HG03354 (cell line): ENCODE data around the gene FAM83E.
"Not testable (repeated sequence)": the region's sequence is repeated elsewhere in the genome, so short reads cannot be mapped to it uniquely, and the experiment has no call there.

Source experiments
- ATAC-seq: cut with Tn5 transposase; IDR thresholded peaks from one replicate; pipeline ENCODE4 v1.9.1; 2021; ENCODE audit warnings: mild to moderate bottlenecking; ENCODE audit not compliant: unreplicated experiment, poor library complexity, severe bottlenecking

The FAM83E gene

DNA sequence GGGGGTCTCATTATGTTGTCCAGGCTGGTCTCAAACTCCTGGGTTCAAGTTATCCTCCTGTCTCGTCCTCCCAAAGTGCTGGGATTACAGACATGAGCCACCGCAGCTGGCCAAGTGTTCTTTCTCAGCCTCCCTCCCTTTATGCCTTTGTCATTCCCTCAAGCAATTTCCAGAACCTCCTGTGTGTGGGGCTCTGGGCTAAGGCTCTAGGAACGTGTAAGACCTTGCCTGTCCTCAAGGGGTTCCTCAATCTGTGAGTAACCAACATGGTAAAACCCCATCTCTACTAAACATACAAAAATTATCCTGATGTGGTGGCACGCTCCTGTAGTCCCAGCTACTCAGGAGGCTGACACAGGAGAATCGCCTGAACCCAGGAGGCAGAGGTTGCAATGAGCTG, 23.9 kb downstream of the FAM83E start:
- no peak for ATAC-seq

DNA sequence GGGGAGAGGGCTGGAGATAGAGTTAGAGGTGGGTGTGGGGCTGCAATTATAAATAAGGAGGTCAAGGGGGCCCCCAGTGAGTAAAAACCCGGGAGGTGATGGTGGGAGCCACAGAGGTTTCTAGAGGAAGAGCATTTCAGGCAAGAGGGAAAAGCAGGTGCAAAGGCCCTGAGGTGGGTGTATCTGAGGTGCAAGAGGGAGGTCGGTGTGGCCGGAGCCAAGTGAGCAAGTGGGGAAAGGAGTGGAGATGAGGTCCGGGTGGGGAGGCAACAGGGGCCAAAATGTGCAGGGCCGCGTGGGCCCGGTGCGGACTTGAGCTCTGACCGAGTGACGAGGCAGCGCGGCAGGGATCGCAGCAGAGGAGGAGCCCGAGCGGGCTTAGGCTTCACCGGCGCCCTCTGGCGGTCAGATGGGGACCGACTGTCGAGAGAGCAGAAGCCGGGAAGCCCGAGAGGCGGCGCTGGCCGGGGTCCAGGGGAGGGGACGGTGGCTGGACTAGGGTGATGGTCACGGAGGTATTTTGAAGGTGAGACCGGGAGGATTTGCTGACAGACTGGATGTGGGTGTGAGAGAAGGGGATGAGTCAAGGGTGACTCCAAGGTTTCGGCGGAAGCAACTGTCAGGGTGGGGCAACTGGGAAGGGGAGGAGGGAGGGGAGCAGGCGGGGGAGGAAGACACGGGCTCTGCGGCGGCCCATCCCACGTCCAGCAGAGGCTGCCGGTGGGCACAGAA, 26.0 kb downstream of the FAM83E start:
- ATAC-seq: no peak

DNA sequence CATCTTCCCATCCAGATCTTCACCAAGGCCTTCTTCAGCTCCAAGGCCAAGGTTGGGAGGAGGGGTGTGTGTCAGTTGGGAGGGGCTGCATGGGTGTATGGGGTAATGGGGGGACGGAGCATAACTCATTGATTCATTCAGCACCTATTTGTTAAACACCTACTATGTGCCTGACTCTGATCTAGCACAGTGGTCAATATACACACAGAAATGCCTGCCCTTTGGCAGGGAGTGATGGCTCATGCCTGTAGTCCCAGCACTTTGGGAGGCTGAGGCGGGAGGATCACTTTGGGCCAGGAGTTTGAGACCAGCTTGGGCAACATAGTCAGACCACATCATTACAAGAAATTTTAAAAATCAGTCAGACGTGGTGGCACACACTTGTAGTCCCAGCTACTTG, 27.5 kb downstream of the FAM83E start:
- no peak for ATAC-seq

DNA sequence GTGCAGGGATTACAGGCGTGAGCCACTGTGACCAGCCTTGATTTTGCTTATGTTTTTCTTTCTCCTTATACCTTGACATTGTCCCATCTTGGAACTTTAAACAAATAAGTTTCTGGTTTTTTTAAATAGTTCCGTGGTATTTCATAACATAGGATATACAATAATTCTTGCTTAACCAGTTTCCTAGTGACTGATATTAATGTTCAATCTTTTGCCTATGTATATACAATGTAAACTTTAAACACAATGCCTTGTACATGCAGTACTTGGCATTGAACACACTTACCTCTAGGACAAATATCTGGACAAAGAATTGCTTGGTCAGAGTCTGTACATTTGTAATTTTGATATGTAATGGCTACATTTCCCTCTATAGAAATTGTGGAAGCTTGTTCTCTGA, 32.7 kb downstream of the FAM83E start:
- ATAC-seq: no peak

DNA sequence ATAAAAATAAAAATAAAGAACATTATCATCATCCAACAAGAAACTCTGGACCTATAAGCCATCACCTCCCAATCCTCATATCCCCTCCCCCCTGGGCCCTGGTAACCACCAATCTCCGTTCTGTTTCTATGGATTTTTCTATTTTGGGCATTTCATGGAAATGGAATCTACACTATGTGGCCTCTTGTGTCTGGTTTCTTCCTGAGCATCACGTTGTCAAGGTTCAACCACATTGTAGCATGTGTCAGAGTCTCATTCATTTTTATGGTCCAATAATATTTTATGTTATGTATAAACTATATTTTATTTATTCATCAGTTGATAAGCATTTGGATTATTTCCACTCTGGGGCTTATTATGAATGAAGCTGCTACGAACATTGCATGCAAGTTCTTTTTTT, 36.0 kb downstream of the FAM83E start:
- ATAC-seq: no peak

DNA sequence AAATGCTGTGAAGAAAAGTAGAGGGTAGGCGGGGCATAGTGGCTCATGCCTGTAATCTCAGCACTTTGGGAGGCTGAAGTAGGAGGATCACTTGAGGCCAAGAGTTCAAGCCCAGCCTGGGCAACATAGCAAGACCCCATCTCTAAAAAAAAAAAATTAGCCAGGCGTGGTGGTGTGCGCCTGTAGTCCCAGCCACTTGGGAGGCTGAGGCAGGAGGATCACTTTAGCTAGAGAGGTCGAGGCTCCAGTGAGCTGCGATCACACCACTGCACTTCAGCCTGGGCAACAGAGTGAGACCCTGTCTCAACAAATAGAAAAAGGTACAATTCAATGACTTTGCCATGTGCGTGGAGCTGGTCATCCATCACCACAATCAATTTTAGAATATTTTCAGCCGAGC, 37.0 kb downstream of the FAM83E start:
- not testable (repeated sequence) for ATAC-seq

DNA sequence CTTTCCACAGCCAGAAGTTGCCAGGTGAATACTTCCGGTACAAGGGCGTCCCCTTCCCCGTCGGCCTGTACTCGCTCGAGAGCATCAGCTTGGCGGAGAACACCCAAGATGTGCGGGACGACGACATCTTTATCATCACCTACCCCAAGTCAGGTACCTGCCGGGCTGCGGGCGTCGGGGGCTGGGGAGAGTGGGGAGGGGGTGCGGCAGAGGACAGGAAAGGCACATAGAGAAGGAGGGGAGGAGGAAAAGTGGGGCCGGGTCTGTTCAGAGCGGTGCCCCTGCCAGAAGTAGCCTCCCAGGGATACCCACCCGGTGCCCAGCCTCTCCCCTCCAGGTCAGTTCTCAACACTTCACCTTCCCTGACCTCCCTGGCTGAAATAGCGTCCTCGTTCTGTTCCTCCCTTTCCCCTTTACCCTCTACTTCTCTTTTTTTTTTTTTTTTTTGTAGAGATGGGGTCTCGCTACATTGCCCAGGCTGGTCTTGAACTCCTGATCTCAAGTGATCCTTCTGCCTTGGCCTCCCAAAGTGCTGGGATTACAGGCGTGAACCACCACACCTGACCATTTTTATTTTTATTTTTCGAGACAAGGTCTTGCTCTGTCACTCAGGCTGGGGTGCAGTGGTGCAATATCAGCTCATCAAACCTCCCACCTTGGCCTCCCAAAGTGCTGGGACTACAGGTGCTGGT, 38.8 kb downstream of the FAM83E start:
- ATAC-seq: no peak

DNA sequence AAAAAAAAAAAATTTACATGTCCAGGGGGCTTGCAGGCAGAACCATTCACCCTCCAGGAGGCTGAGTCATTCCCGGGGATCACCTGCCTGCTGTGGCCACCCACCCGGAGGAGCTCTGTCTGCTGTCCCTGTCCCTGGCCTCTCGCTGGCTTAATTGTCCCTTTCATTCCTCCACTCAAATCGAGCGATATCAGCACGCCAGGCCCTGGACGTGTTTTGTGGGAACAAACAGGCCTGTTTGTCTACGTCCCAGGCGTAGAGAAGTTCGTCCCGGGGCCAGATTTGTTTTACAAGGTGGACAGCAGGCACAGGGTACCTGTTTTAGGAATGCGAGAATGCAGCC, 41.7 kb downstream of the FAM83E start:
- ATAC-seq: no peak

DNA sequence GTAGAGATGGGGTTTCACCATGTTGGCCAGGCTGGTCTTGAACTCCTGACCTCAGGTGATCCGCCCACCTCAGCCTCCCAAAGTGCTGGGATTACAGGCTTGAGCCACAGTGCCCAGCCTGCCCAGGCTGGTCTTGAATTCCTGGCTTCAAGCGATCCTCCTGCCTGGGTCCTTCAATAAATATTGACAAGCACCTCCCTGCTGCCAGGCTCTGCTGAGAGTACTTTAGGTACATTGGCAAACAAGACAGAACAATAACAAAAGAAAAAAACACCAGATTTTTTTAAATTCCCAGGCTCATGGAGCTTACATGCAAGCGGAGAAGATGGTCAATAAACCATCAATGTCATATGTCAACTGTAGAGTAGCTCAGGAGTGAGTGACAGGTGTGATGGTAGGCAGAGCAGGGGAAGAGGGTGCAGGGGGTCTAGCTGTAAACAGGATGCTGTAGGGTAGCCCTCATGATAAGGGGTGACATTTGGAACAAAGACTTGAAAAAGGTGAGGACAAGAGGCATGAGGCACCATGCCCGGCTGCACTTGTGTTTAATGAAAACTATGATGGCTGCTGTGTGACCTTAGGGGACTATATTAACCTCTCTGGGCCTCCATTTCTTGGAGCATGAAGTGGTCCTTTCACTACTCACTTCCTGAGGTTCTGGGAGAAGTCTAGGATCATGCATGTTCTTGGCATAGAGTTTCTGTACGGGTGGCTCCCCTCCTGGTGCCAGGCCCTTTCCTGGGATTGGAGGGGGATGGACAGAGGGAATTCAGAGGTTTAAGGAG, 43.3 kb downstream of the FAM83E start:
- no peak for ATAC-seq

DNA sequence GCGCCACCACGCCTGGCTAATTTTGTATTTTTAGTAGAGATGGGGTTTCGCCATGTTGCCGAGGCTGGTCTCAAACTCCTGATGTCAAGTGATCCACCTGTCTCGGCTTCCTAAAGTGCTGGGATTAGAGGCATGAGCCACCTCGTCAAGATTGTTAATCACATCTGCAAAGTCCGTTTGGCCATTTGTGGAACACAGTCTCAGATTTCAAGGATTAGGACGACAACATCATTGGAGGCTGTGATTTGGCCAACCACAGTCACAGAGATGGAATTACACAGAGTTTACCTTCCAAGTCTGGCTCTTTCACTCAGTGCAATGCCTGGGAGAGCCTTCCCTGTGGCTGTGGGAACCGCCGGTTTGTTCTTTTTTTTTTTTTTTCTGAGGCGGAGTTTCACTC, 45.1 kb downstream of the FAM83E start:
- ATAC-seq: no peak

DNA sequence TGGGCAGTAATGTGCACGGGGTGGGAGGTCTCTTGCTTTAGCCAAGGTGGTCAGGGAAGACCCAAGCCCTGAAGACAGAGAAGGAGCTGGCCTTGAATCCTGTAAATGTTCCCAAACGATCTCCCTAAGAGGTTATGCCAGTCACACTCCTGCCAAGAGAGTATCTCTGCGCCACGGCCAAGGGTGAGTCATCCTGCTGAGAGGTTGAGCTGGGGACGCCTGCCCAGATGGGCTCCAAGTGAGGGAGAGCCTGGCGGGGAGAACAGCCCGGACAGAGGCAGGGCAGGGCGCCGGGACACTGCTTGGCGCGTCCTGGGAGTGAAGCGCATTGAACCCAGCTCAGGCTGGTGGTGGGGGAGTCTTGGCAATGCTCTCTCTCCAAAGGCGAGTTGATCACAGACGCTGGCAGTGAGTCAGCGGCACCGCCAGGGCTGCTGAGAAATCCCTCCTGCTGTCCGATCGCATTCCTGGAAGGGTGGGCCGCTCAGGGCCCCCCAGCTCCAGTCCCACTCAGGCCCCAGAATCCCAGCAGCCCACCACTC, 46.5 kb downstream of the FAM83E start:
- ATAC-seq: no peak

DNA sequence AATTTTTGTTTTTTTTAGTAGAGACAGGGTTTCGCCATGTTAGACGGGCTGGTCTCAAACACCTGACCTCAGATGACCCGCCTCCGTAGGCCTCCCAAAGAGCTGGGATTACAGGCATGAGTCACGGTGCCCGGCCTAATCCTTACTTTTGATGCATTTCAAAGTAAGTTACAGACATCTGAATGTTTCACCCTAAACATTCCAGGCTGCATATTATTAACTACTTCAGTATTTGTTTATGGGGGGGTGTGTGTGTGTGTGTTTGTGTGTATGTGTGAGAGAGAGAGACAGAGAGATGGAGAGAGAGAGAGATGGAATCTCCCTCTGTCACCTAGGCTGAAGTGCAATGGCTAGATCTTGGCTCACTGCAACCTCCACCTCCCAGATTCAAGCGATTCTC, 49.8 kb downstream of the FAM83E start:
- no peak for ATAC-seq
